Adrenal gland (tissue), 12 donors: ENCODE measurements around the gene OTUB2. TPM values are rescaled to one million over a fixed set of nuclear protein-coding genes. Genes with fewer than 3 reads are reported as not detected.

Source experiments
- DNase-seq, 7 donors: peaks; one replicate each; pipeline ENCODE4 v3.0.0-alpha.2; 2019 to 2020
- H3K27ac ChIP-seq, 5 donors: fragments of 200-600 bp; sonication (generic) in 4 of 5; 1 replicate in 3 of 5; 2 replicates in 2 of 5; pipeline versions ENCODE4 v1.5.1 to v1.8.0; 2016 to 2020; ENCODE audit warnings: mild to moderate bottlenecking in 1 of 5
- H3K27me3 ChIP-seq: fragments of 200-600 bp; 2 replicates; pipeline ENCODE4 v1.8.0; 2021
- H3K36me3 ChIP-seq, 2 donors: fragments of 200-600 bp; replicated peaks in 1 of 2; 1 replicate in 1 of 2; 2 replicates in 1 of 2; pipeline versions ENCODE4 v1.5.1 to v1.8.0; 2018 to 2022
- H3K4me1 ChIP-seq, 2 donors: fragments of 200-600 bp; replicated peaks in 1 of 2; 1 replicate in 1 of 2; 2 replicates in 1 of 2; pipeline versions ENCODE4 v1.5.1 to v1.8.0; 2018 to 2021
- H3K4me3 ChIP-seq, 4 donors: fragments of 200-600 bp; sonication (generic) in 3 of 4; one replicate each; pipeline ENCODE4 v1.5.1; 2016 to 2018
- H3K9me3 ChIP-seq, 3 donors: fragments of 200-600 bp; sonication (generic) in 1 of 3; replicated peaks in 1 of 3; 1 replicate in 2 of 3; 2 replicates in 1 of 3; pipeline versions ENCODE4 v1.5.1 to v1.8.0; 2016 to 2021
- POLR2A ChIP-seq, 2 donors: fragments of 450-650 bp; IDR thresholded peaks; one replicate each; pipeline ENCODE4 v1.6.1; 2017; ENCODE audit warnings: antibody characterized with exemption in 2 of 2, mild to moderate bottlenecking in 2 of 2, moderate library complexity in 1 of 2
- WGBS, 4 donors: extraction: QIAGEN DNeasy Blood & Tissue Kit in 2 of 4; methylation state at CpG; one replicate each; pipeline versions ENCODE4 v1.1.5 to v1.1.7; 2013 to 2017; 5-methylcytosine and 5-hydroxymethylcytosine counted together
- intact Hi-C, 2 donors: fragments of 100-400 bp; cut with DNase I; formaldehyde crosslinking; loops; one replicate each; pipeline versions ENCODE4 v1.14.1 to v1.15.0; 2022 to 2023
- polyA plus RNA-seq, 3 donors: library from polyadenylated mRNA; stranded (reverse); fragments of 200-250 nt in 2 of 3; fragments of 350-450 nt in 1 of 3; fragmentation: Illumina TruSeq in 1 of 3; extraction: RNeasy Lipid Tissue Mini Kit (QIAGEN cat#74804) in 1 of 3; gene quantifications; one replicate each; pipeline ENCODE4 v1.2.3, GENCODE V29; 2013 to 2014
- total RNA-seq, 9 donors: library from RNA; depleted of rRNA in 4 of 9; stranded (reverse); fragments of >200 nt in 4 of 9; fragments of 120-200 nt in 1 of 9; fragmentation: NEBNext Ultra II Directional in 1 of 9; extraction: Animal tissue kit (Norgen Biotek cat#: 25700) in 1 of 9; gene quantifications; one replicate each; pipeline versions ENCODE4 v1.1.0 to v1.2.4, GENCODE V29; 2013 to 2023
- TF ChIP-seq, protein P1 (sequence below), 6 experiments: fragments of 450-650 bp in 4 of 6; fragments of 200-600 bp in 2 of 6; sonication (generic) in 1 of 6; IDR thresholded peaks; 1 replicate in 5 of 6; 2 replicates in 1 of 6; pipeline versions ENCODE4 v1.5.1 to v1.8.0; 2016 to 2021; ENCODE audit warnings: antibody characterized with exemption in 6 of 6, mild to moderate bottlenecking in 2 of 6, moderate library complexity in 1 of 6
- donor health status: healthy with polysubstance abuse.
- donor health status: Bipolar disorder and iron deficiency.
- donor health status: DM: yes; HTN: yes; CAD: no.
- donor health status: DM: no; HTN: no; CAD: no.
- donor health status: DM: no; HTN: no; CAD: no.
- donor health status: DM: yes; HTN: yes; CAD: no.

Gene OTUB2
- total and polyA plus RNA-seq, 12 donors, result 0.17 to 10.7 (median 1.5) TPM

DNA sequence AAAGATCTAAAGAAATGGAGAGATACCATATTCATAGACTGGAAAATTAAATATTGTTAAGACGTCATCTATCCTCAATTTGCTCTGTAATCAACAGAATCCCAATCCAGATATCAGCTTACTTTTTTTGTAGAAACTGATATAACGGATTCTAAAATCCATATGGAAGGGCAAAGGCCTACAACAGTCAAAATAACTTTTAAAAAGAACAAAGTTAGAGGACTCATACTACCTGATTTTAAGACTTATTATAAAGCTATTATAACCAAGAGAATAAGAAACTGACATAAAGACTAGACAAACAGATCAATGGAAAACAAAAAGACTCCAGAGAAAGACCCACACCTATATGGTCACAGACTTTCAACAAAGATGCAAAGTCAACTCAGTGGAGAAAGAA lies 48.9 kb downstream of the OTUB2 start:
- peaks cover 40 to 44% of the 10 kb centered on the region in 2 donors for H3K4me1 ChIP-seq
- DNase-seq, result no peak
- WGBS, 4 donors, result 93 to 97% (median 95%) methylated on average over 2 of the region's 2 CpGs
- no peaks in the 10 kb centered on the region for H3K27me3 ChIP-seq
- peaks cover 0 to 5% of the 10 kb centered on the region in 2 donors for H3K36me3 ChIP-seq
- H3K4me3 ChIP-seq, result no peak overlapping the region
- H3K9me3 ChIP-seq, result peaks cover 0 to 18% (median 18%) of the 10 kb centered on the region in 3 donors
- intact Hi-C loops, result loop anchor here in 1 of 2 donors (10.0 kb wide), 1 partner anchor 50 kb away; the partner anchor contains the start of gene IFI27L2
- no peak overlapping the region for H3K27ac ChIP-seq
- no peak for TF ChIP-seq POLR2A (IDR thresholded peaks at IDR 0.05)
- TF ChIP-seq, protein P1, sequence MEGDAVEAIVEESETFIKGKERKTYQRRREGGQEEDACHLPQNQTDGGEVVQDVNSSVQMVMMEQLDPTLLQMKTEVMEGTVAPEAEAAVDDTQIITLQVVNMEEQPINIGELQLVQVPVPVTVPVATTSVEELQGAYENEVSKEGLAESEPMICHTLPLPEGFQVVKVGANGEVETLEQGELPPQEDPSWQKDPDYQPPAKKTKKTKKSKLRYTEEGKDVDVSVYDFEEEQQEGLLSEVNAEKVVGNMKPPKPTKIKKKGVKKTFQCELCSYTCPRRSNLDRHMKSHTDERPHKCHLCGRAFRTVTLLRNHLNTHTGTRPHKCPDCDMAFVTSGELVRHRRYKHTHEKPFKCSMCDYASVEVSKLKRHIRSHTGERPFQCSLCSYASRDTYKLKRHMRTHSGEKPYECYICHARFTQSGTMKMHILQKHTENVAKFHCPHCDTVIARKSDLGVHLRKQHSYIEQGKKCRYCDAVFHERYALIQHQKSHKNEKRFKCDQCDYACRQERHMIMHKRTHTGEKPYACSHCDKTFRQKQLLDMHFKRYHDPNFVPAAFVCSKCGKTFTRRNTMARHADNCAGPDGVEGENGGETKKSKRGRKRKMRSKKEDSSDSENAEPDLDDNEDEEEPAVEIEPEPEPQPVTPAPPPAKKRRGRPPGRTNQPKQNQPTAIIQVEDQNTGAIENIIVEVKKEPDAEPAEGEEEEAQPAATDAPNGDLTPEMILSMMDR (IDR thresholded peaks at IDR 0.05), result no peak

GRCh38 chr14:94077111-94077821 lies 51.1 kb downstream of the OTUB2 start:
- intact Hi-C loops, result loop anchor here in 1 of 2 donors (10.0 kb wide), 1 partner anchor 48 kb away; the partner anchor contains the start of gene IFI27L2
- Histone ChIP-seq H3K9me3 (peaks cover 0 to 18% (median 9%) of the 10 kb centered on the region in 3 donors), H3K4me3 (peak overlapping the region in 1 of 4 donors; percentile 81), H3K4me1 (peaks cover 46 to 53% of the 10 kb centered on the region in 2 donors), H3K27me3 (no peaks in the 10 kb centered on the region), H3K27ac (peak overlapping the region in 2 of 5 donors; percentile 7 to 11), H3K36me3 (peaks cover 0 to 5% of the 10 kb centered on the region in 2 donors)
- TF ChIP-seq, protein P1 (IDR thresholded peaks at IDR 0.05), result no peak
- 45 to 52% (median 48%) methylated on average over 7 of the region's 7 CpGs for WGBS, 4 donors
- DNase-seq, result no peak

GRCh38 chr14:94077823-94078222 lies 51.7 kb downstream of the OTUB2 start:
- Histone ChIP-seq H3K4me1 (peaks cover 46 to 55% of the 10 kb centered on the region in 2 donors), H3K4me3 (peak overlapping the region in 1 of 4 donors; percentile 81), H3K9me3 (peaks cover 0 to 18% (median 9%) of the 10 kb centered on the region in 3 donors), H3K36me3 (peaks cover 0 to 5% of the 10 kb centered on the region in 2 donors), H3K27ac (no peak overlapping the region), H3K27me3 (no peaks in the 10 kb centered on the region)
- no peak for TF ChIP-seq POLR2A (IDR thresholded peaks at IDR 0.05)
- TF ChIP-seq, protein P1 (IDR thresholded peaks at IDR 0.05), result no peak
- no peak for DNase-seq
- intact Hi-C loops, result loop anchor here in 1 of 2 donors (10.0 kb wide), 1 partner anchor 47 kb away; the partner anchor contains the start of gene IFI27L2
- WGBS, 4 donors, result 47 to 54% (median 50%) methylated on average over 5 of the region's 5 CpGs

- Histone ChIP-seq H3K4me1 (peaks cover 54 to 64% of the 10 kb centered on the region in 2 donors), H3K27ac (peak overlapping the region; percentile 91 to 99 (median 96)), H3K36me3 (peaks cover 0 to 5% of the 10 kb centered on the region in 2 donors), H3K9me3 (peaks cover 0 to 9% (median 2%) of the 10 kb centered on the region in 3 donors), H3K27me3 (no peaks in the 10 kb centered on the region), H3K4me3 (peak overlapping the region; percentile 60 to 97 (median 83))
- 2 to 4% (median 2%) methylated on average over 15 of the region's 15 CpGs for WGBS, 4 donors
- no peak for DNase-seq
- intact Hi-C loops, result loop anchor here in 1 of 2 donors (10.0 kb wide), 1 partner anchor 45 kb away; the partner anchor contains the start of gene IFI27L2
- TF ChIP-seq, protein P1 (IDR thresholded peaks at IDR 0.05), result no peak
- no peak for TF ChIP-seq POLR2A (IDR thresholded peaks at IDR 0.05)
Observed at GRCh38 chr14:94079891-94080620, 53.9 kb downstream of the OTUB2 start.
